IPS-18c (cell line): Measurements from ENCODE around the gene GRIA2.
"Not testable (repeated sequence)": the region's sequence is repeated elsewhere in the genome, so short reads cannot be mapped to it uniquely, and the experiment has no call there.

Source experiments
- H3K4me3 ChIP-seq: 2 replicates; pipeline ENCODE4 v1.7.0; 2013; ENCODE audit warnings: low read depth, mild to moderate bottlenecking, low read length, moderate library complexity; ENCODE audit not compliant: insufficient read depth
- H3K9me3 ChIP-seq: one replicate; pipeline ENCODE4 v1.6.1; 2013; ENCODE audit warnings: mild to moderate bottlenecking, low read length, moderate library complexity; ENCODE audit not compliant: control insufficient read depth, insufficient read depth

Gene GRIA2

GRCh38 chr4:157242871-157243270 is 22.3 kb downstream of the GRIA2 start:
- H3K9me3 ChIP-seq = no peaks in the 10 kb centered on the region

GRCh38 chr4:157244348-157244747 is 23.8 kb downstream of the GRIA2 start:
- H3K4me3 ChIP-seq = no peak overlapping the region
- no peaks in the 10 kb centered on the region for H3K9me3 ChIP-seq

More at GRCh38 chr4:157242871-157243270, 22.3 kb downstream of the GRIA2 start:
- H3K4me3 ChIP-seq = no peak overlapping the region

- no peak overlapping the region for H3K4me3 ChIP-seq
- H3K9me3 ChIP-seq = no peaks in the 10 kb centered on the region
These were observed 24.8 kb downstream of the GRIA2 start for GRCh38 chr4:157245351-157245750.

- no peak overlapping the region for H3K4me3 ChIP-seq
- no peaks in the 10 kb centered on the region for H3K9me3 ChIP-seq
These were observed 26.4 kb downstream of the GRIA2 start for GRCh38 chr4:157246964-157247363.

GRCh38 chr4:157258165-157258564 is 37.6 kb downstream of the GRIA2 start:
- not testable (repeated sequence) for H3K9me3 ChIP-seq, H3K4me3 ChIP-seq

GRCh38 chr4:157265281-157265680 is 44.8 kb downstream of the GRIA2 start:
- Histone ChIP-seq H3K9me3 (no peaks in the 10 kb centered on the region), H3K4me3 (no peak overlapping the region)

- no peaks in the 10 kb centered on the region for H3K9me3 ChIP-seq
These were observed 49.6 kb downstream of the GRIA2 start for GRCh38 chr4:157270108-157270507.

GRCh38 chr4:157270552-157270951 is 50.0 kb downstream of the GRIA2 start:
- Histone ChIP-seq H3K4me3 (no peak overlapping the region), H3K9me3 (no peaks in the 10 kb centered on the region)

More at GRCh38 chr4:157270108-157270507, 49.6 kb downstream of the GRIA2 start:
- no peak overlapping the region for H3K4me3 ChIP-seq

- Histone ChIP-seq H3K9me3 (no peaks in the 10 kb centered on the region), H3K4me3 (no peak overlapping the region)
These were observed 50.8 kb downstream of the GRIA2 start for GRCh38 chr4:157271166-157271869.

- H3K4me3 ChIP-seq = no peak overlapping the region
- no peaks in the 10 kb centered on the region for H3K9me3 ChIP-seq
These were observed 60.1 kb downstream of the GRIA2 start for GRCh38 chr4:157280673-157281072.

- no peak overlapping the region for H3K4me3 ChIP-seq
- H3K9me3 ChIP-seq = no peaks in the 10 kb centered on the region
These were observed 61.5 kb downstream of the GRIA2 start for GRCh38 chr4:157282019-157282418.

GRCh38 chr4:157287445-157287844 is 66.9 kb downstream of the GRIA2 start:
- no peaks in the 10 kb centered on the region for H3K9me3 ChIP-seq
- no peak overlapping the region for H3K4me3 ChIP-seq

GRCh38 chr4:157290622-157291021 is 70.1 kb downstream of the GRIA2 start:
- no peaks in the 10 kb centered on the region for H3K9me3 ChIP-seq
- H3K4me3 ChIP-seq = no peak overlapping the region

- no peak overlapping the region for H3K4me3 ChIP-seq
- H3K9me3 ChIP-seq = no peaks in the 10 kb centered on the region
These were observed 70.5 kb downstream of the GRIA2 start for GRCh38 chr4:157291071-157291470.

GRCh38 chr4:157293673-157294072 is 73.1 kb downstream of the GRIA2 start:
- Histone ChIP-seq H3K9me3 (no peaks in the 10 kb centered on the region), H3K4me3 (no peak overlapping the region)

GRCh38 chr4:157294575-157294974 is 74.0 kb downstream of the GRIA2 start:
- Histone ChIP-seq H3K9me3 (no peaks in the 10 kb centered on the region), H3K4me3 (no peak overlapping the region)

- Histone ChIP-seq H3K9me3 (no peaks in the 10 kb centered on the region), H3K4me3 (no peak overlapping the region)
These were observed 80.2 kb downstream of the GRIA2 start for GRCh38 chr4:157300701-157301100.

- Histone ChIP-seq H3K9me3 (no peaks in the 10 kb centered on the region), H3K4me3 (no peak overlapping the region)
These were observed 83.0 kb downstream of the GRIA2 start for GRCh38 chr4:157303471-157303960.

GRCh38 chr4:157304769-157305168 is 84.2 kb downstream of the GRIA2 start:
- H3K4me3 ChIP-seq = no peak overlapping the region
- no peaks in the 10 kb centered on the region for H3K9me3 ChIP-seq
